Adrenal gland (tissue), 5 donors: ENCODE measurements around the gene PLPPR2.

Experiments
- POLR2A ChIP-seq, 2 donors: fragments of 450-650 bp; IDR thresholded peaks; one replicate each; pipeline ENCODE4 v1.6.1; 2017; ENCODE audit warnings: antibody characterized with exemption in 2 of 2, mild to moderate bottlenecking in 2 of 2, moderate library complexity in 1 of 2
- TF ChIP-seq, protein P1 (sequence below), 6 experiments: fragments of 450-650 bp in 4 of 6; fragments of 200-600 bp in 2 of 6; sonication (generic) in 1 of 6; IDR thresholded peaks; 1 replicate in 5 of 6; 2 replicates in 1 of 6; pipeline versions ENCODE4 v1.5.1 to v1.8.0; 2016 to 2021; ENCODE audit warnings: antibody characterized with exemption in 6 of 6, mild to moderate bottlenecking in 2 of 6, moderate library complexity in 1 of 6
- donor health status: DM: no; HTN: no; CAD: no.

DNA sequence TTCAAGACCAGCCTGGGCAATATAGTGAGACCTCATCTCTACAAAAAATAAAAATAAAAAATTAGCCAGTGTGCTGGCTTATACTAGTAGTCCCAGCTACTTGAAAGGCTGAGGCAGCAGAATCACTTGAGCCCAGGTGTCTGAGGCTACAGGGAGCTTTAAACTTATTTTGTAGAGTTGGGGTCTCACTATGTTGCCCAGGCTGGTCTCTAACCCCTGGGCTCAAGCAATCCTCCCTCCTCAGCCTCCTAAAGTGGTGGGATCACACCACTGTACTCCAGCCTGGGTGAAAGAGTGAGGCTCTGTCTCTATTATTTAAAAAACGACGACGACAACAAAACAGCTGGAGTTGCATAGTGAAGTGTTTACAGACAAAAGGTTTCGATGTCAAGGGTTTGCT, 23.7 kb upstream of the PLPPR2 start:
- TF ChIP-seq, protein P1, sequence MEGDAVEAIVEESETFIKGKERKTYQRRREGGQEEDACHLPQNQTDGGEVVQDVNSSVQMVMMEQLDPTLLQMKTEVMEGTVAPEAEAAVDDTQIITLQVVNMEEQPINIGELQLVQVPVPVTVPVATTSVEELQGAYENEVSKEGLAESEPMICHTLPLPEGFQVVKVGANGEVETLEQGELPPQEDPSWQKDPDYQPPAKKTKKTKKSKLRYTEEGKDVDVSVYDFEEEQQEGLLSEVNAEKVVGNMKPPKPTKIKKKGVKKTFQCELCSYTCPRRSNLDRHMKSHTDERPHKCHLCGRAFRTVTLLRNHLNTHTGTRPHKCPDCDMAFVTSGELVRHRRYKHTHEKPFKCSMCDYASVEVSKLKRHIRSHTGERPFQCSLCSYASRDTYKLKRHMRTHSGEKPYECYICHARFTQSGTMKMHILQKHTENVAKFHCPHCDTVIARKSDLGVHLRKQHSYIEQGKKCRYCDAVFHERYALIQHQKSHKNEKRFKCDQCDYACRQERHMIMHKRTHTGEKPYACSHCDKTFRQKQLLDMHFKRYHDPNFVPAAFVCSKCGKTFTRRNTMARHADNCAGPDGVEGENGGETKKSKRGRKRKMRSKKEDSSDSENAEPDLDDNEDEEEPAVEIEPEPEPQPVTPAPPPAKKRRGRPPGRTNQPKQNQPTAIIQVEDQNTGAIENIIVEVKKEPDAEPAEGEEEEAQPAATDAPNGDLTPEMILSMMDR (IDR thresholded peaks at IDR 0.05): no peak
- TF ChIP-seq POLR2A (IDR thresholded peaks at IDR 0.05): no peak
